Lung microvascular endothelial cell (primary cell): Measurements from ENCODE around the gene KIRREL3. TPM values are rescaled to one million over a fixed set of nuclear protein-coding genes. Genes with fewer than 3 reads are reported as not detected.

Source experiments
- DNase-seq, 2 donors: peaks; one replicate each; pipeline versions ENCODE4 v3.0.0 to v3.0.0-alpha.2; 2010; ENCODE audit warnings: low read depth in 2 of 2
- total RNA-seq: library from RNA; depleted of rRNA; stranded (reverse); fragments of >200 nt; gene quantifications from 2 replicates; pipeline ENCODE4 v1.2.1, GENCODE V29; 2014

The KIRREL3 gene
- total RNA-seq, 1 donor from 2014 or later, result under 0.01 TPM

DNA sequence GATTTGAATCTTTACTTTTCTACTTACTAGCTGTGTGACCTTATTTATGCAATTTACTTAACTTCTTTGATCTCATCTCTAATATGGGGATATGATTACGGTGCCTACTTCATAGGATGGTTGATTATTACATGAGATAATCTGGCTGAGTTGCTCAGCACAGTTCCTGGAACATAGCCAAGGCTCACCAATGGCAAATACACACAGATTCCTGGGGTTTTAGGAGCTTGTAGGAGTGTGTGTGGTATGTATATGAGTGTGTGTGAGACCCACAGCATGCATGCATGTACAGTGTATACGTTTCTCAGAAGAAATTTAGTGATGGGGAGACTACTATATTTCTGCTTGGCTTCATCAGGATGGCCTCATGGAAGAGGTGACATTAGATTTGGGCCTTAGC lies 256.9 kb downstream of the KIRREL3 start:
- no peak for DNase-seq

GRCh38 chr11:126742582-126742981 lies 258.0 kb downstream of the KIRREL3 start:
- no peak for DNase-seq

DNA sequence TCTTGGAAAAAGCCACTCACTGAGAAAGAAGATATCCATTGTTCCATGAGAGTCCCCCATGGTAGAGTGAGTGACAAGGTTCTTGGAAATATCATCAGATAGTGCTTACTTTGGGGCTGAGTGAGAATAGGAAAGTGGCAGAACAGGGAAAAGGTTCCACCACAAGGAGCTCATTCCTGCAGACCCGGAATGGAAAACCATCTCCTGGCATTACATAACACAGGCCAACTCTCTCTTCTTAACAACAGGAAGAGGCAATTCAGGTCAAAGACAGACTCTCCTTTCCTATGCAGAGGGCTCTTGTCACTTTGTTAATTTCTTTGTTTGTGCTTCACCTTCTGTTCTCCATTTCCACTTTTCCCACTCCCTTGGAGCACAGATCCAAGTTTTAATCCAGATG lies 259.7 kb downstream of the KIRREL3 start:
- DNase-seq, result no peak

GRCh38 chr11:126739499-126740145 lies 260.9 kb downstream of the KIRREL3 start:
- no peak for DNase-seq

DNA sequence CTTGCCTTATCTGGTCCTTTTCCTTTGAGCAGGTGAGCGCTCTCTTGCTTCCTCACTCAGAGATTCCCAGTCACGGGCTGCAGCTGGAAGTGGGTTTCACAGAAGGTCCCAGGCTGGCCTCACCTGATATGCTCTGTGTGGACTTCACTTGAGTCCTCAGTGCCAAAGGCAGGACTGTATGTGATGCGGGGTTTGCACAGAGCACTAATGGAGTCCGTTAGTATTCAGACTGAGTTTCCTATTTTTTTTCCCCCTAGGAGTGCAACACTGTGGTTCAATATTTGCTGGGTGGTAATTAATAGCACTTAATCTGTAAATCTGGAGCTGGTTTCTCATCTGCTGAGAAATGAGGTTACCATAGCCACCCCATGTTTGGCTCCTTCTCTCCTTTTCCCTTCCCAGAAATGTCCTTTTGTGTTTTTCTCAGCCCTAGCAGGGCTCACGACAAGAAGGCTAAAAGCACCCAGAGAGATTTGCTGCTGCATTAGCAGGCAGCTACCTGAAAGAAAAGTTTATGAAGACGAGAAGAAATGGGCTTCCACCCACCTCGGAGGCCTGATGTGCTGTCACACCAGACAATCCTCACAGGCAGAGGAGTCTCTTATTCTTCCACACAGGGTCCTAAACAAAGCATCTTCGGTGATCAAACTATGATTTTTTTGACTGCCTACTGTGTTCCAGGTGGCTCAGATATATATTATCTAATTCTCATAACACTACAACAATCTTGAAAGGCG lies 262.1 kb downstream of the KIRREL3 start:
- DNase-seq, result no peak

GRCh38 chr11:126736682-126737572 lies 263.6 kb downstream of the KIRREL3 start:
- no peak for DNase-seq

GRCh38 chr11:126734752-126735151 lies 265.8 kb downstream of the KIRREL3 start:
- no peak for DNase-seq

DNA sequence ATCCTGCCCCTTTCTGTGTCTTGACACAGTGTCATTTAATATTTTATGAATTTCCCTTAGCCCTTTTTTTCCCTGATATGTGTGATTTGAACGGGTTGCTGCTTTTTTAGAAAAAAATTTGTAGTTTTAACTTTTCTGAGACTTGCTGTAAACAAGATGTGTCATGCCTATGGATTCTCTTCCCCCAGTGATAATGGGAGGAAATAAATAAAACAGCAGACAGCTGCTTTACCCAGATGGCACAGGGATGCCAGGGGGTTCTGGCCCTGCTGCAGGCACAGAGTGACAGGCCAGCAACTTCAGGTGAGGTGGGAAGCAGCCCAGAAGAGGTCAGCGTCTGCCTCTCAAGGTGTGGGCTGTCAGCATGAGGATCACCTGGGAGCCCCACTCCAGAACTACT lies 266.9 kb downstream of the KIRREL3 start:
- no peak for DNase-seq

GRCh38 chr11:126732981-126733380 lies 267.6 kb downstream of the KIRREL3 start:
- no peak for DNase-seq

DNA sequence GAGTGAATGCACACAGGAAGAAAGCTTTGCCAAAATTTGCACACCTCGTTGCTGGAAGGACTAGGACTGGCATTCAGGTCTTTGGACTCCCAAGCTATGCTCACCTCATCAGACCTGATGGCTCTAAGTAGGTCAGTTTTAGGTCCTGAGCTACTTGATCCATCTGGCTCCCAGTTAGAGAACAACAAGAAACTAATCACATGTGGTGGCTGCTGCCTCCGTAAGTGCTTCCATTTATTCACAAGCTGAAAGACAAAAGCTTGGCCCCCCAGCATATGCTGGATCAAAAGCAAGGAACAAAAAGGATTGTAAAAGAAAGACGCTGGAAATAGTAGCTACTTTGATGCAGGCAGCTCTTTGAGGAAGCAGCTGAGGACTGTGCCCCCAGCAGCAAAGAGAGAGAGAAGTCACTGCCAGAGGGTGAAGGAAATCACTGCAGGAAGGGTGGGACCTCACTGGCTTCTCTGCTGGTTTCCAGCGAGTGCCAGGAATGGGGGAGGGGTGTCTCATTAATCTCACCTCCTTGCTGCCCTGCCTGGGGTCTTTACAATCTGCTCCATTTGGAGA lies 268.9 kb downstream of the KIRREL3 start:
- no peak for DNase-seq

- no peak for DNase-seq
Measured at GRCh38 chr11:126727381-126727780, 273.2 kb downstream of the KIRREL3 start.

DNA sequence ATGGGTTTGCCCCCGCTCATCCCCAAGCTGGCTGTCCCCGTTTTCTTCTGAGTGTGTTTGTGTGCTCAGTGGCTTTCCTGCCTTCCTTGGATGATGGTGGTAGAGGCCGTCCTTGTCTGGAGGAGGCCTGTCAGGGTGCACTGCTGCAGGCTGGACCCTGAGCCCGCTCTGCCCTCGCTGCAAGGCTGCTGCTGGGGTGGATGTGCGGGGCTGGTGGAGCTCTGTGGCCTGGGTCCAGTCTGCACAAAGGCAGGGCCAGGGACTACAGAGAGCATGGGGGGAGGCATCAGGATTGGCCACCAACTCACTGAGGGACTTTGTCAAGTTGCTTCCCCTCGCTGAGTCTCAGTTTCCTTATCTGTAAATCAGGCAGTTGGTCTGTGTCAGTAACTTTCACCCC lies 275.0 kb downstream of the KIRREL3 start:
- no peak for DNase-seq

- no peak for DNase-seq
Measured at GRCh38 chr11:126725043-126725442, 275.5 kb downstream of the KIRREL3 start.

DNA sequence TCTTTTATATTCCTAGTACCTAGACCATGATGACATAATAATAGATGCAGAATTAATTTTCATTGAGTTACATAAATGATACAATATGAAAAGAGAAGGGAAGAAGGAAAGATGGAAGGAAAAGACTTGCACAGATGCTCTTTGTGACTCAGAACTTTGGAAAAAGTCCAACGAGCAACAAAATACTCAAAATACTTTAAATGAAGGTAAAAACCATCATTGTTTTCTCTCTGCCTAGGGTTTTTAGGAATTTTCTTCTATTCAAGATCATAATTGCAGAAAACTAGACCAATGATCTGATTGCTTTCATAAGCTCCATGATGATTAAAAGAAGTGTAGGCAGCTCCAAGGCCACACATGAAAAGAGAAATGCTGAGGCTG lies 276.9 kb downstream of the KIRREL3 start:
- no peak for DNase-seq

- no peak for DNase-seq
Measured at GRCh38 chr11:126722956-126723664, 277.5 kb downstream of the KIRREL3 start.

GRCh38 chr11:126722006-126722736 lies 278.4 kb downstream of the KIRREL3 start:
- no peak for DNase-seq

GRCh38 chr11:126720539-126721235 lies 279.9 kb downstream of the KIRREL3 start:
- DNase-seq, result no peak

GRCh38 chr11:126719740-126720139 lies 280.8 kb downstream of the KIRREL3 start:
- no peak for DNase-seq

GRCh38 chr11:126718276-126718675 lies 282.3 kb downstream of the KIRREL3 start:
- DNase-seq, result no peak
